ENCODE measurements around the gene SP140L. TPM values are rescaled to one million over a fixed set of nuclear protein-coding genes. Genes with fewer than 3 reads are reported as not detected.
A peak's percentile ranks its signal among the peaks of the same experiment; 100 is the strongest.

SP140L gene
- total RNA-seq, 1 donor from 2014 or later, result 3.4 TPM

GRCh38 chr2:230325316-230326243 lies 1.4 kb upstream of the SP140L start:
- Mint-ChIP-seq H3K27me3 (no peaks in the 10 kb centered on the region), H3K9me3 (ENCODE audit: low read depth) (peaks cover 10% of the 10 kb centered on the region), H3K4me1 (ENCODE audit: low read depth) (peaks cover 6% of the 10 kb centered on the region), H3K4me3 (ENCODE audit: low read depth) (no peak overlapping the region), H3K27ac (no peak overlapping the region), H3K36me3 (ENCODE audit: insufficient read depth) (no peaks in the 10 kb centered on the region)
- DNase-seq (ENCODE audit: low spot score, unreplicated experiment), result no peak
- TF ChIP-seq, protein P1, sequence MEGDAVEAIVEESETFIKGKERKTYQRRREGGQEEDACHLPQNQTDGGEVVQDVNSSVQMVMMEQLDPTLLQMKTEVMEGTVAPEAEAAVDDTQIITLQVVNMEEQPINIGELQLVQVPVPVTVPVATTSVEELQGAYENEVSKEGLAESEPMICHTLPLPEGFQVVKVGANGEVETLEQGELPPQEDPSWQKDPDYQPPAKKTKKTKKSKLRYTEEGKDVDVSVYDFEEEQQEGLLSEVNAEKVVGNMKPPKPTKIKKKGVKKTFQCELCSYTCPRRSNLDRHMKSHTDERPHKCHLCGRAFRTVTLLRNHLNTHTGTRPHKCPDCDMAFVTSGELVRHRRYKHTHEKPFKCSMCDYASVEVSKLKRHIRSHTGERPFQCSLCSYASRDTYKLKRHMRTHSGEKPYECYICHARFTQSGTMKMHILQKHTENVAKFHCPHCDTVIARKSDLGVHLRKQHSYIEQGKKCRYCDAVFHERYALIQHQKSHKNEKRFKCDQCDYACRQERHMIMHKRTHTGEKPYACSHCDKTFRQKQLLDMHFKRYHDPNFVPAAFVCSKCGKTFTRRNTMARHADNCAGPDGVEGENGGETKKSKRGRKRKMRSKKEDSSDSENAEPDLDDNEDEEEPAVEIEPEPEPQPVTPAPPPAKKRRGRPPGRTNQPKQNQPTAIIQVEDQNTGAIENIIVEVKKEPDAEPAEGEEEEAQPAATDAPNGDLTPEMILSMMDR (IDR thresholded peaks at IDR 0.05; ENCODE audit: unreplicated experiment), result no peak

DNA sequence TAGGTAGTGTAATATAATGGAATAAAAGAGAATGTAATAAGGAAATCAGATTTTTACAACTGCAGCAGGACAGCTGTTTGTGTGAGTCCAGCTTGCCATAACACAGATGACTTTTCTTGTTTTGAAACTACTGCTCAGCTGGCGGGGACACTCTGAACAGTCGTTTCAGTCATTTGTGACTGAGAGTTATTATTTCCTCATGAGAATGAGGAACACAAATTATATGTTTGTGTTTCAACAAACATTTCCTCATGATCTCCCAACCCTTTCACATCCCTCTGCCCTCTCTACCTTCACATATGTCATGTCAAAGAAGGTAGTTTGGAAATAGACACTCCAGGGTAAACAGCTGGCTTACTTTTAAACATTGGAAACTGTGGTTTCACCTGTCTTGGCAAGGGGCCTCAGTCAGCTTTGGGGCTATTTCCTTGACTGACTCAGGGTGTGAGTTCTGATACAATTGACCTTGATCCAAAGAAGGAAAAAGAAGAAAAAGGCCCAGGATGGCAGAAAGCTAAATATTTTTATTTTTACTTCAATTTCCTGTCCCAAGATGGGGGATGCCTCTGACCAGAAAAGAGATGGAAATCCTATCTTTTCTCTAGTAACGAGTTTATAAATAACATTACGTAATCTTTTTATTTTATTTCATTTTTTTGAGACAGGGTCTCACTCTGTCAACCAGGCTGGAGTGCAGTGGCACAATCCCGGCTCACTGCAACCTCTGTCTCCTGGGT lies 593 bp downstream of the SP140L start:
- H3K9me3 Mint-ChIP-seq (ENCODE audit: low read depth), result peaks cover 5% of the 10 kb centered on the region
- DNase-seq (ENCODE audit: low spot score, unreplicated experiment), result no peak
- H3K4me3 Mint-ChIP-seq (ENCODE audit: low read depth), result no peak overlapping the region
- no peaks in the 10 kb centered on the region for H3K27me3 Mint-ChIP-seq
- H3K4me1 Mint-ChIP-seq (ENCODE audit: low read depth), result peaks cover 6% of the 10 kb centered on the region
- TF ChIP-seq, protein P1 (IDR thresholded peaks at IDR 0.05; ENCODE audit: unreplicated experiment), result no peak
- H3K27ac Mint-ChIP-seq, result peak overlapping the region; percentile 88
- no peaks in the 10 kb centered on the region for H3K36me3 Mint-ChIP-seq (ENCODE audit: insufficient read depth)

DNA sequence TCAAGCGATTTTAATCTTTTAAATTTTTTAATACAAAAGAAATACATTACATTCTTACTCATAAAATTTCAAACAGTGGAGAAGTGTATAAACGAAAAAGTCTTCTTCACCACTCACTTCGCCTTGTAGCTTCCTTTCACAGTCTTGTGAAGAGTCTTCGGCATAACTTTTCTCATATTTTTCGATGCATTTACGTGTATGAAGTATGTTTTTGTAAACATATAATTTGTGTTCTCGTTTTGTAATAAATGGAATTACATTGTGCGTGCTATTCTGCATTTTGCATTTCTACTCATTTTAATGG lies 1.1 kb downstream of the SP140L start:
- Mint-ChIP-seq H3K4me1 (ENCODE audit: low read depth) (peaks cover 6% of the 10 kb centered on the region), H3K27ac (no peak overlapping the region), H3K9me3 (ENCODE audit: low read depth) (peaks cover 3% of the 10 kb centered on the region), H3K36me3 (ENCODE audit: insufficient read depth) (no peaks in the 10 kb centered on the region), H3K4me3 (ENCODE audit: low read depth) (no peak overlapping the region), H3K27me3 (no peaks in the 10 kb centered on the region)
- TF ChIP-seq, protein P1 (IDR thresholded peaks at IDR 0.05; ENCODE audit: unreplicated experiment), result no peak
- DNase-seq (ENCODE audit: low spot score, unreplicated experiment), result no peak

GRCh38 chr2:230329946-230330605 lies 3.1 kb downstream of the SP140L start:
- no peaks in the 10 kb centered on the region for H3K36me3 Mint-ChIP-seq (ENCODE audit: insufficient read depth)
- H3K4me3 Mint-ChIP-seq (ENCODE audit: low read depth), result no peak overlapping the region
- no peaks in the 10 kb centered on the region for H3K9me3 Mint-ChIP-seq (ENCODE audit: low read depth)
- H3K27me3 Mint-ChIP-seq, result no peaks in the 10 kb centered on the region
- TF ChIP-seq, protein P1 (IDR thresholded peaks at IDR 0.05; ENCODE audit: unreplicated experiment), result no peak
- no peak overlapping the region for H3K27ac Mint-ChIP-seq
- peaks cover 6% of the 10 kb centered on the region for H3K4me1 Mint-ChIP-seq (ENCODE audit: low read depth)
- DNase-seq (ENCODE audit: low spot score, unreplicated experiment), result no peak

DNA sequence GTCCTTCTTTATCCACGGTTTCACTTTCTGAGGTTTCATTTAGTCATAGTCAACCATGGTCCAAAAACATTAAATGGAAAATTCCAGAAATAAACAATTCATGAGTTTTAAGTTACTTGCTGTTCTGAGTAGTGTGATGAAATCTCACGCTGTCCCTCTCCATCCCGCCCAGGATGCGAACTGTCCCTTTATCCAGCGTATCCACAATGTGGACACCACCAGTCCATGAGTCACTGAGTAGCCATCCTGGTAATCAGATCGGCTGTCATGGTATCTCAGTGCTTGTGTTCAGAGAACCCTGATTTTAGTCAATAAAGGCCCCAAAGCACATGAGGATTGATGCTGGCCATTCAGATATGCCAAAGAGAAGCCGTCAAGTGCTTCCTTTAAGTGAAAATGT lies 3.7 kb downstream of the SP140L start:
- no peak overlapping the region for H3K27ac Mint-ChIP-seq
- no peak overlapping the region for H3K4me3 Mint-ChIP-seq (ENCODE audit: low read depth)
- peaks cover 6% of the 10 kb centered on the region for H3K4me1 Mint-ChIP-seq (ENCODE audit: low read depth)
- H3K27me3 Mint-ChIP-seq, result no peaks in the 10 kb centered on the region
- no peaks in the 10 kb centered on the region for H3K36me3 Mint-ChIP-seq (ENCODE audit: insufficient read depth)
- DNase-seq (ENCODE audit: low spot score, unreplicated experiment), result no peak
- no peaks in the 10 kb centered on the region for H3K9me3 Mint-ChIP-seq (ENCODE audit: low read depth)
- TF ChIP-seq, protein P1 (IDR thresholded peaks at IDR 0.05; ENCODE audit: unreplicated experiment), result no peak
